ENCODE measurements around the gene ATG16L2.
"Not testable (repeated sequence)": the region's sequence is repeated elsewhere in the genome, so short reads cannot be mapped to it uniquely, and the experiment has no call there.

- TF ChIP-seq CTCF (conservative IDR thresholded peaks at IDR 0.05; ENCODE audit: low read depth, low read length); POLR2A (IDR thresholded peaks at IDR 0.05; ENCODE audit: low read depth, low read length); RCOR1 (IDR thresholded peaks at IDR 0.05; ENCODE audit: insufficient replicate concordance, low read length); MAZ (IDR thresholded peaks at IDR 0.05; ENCODE audit: borderline replicate concordance, low read depth, low read length); FOS (IDR thresholded peaks at IDR 0.05; ENCODE audit: low read depth, low read length); SMC3 (IDR thresholded peaks at IDR 0.05; ENCODE audit: low read depth, low read length); RAD21 (IDR thresholded peaks at IDR 0.05; ENCODE audit: low read length); MXI1 (IDR thresholded peaks at IDR 0.05; ENCODE audit: borderline replicate concordance, low read depth, low read length): not testable (repeated sequence)
- TF ChIP-seq, protein P1, sequence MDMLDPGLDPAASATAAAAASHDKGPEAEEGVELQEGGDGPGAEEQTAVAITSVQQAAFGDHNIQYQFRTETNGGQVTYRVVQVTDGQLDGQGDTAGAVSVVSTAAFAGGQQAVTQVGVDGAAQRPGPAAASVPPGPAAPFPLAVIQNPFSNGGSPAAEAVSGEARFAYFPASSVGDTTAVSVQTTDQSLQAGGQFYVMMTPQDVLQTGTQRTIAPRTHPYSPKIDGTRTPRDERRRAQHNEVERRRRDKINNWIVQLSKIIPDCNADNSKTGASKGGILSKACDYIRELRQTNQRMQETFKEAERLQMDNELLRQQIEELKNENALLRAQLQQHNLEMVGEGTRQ (IDR thresholded peaks at IDR 0.05; ENCODE audit: low read depth, low read length) = not testable (repeated sequence)
Measured at GRCh38 chr11:72811686-72812085, 2.5 kb upstream of the ATG16L2 start.

Data from IMR-90 (cell line).